HEK293 (cell line): ENCODE results near the gene ASF1A.

Experiments used
- CTCF ChIA-PET: fragments of 350-600 bp; formaldehyde crosslinking; extraction: SDS; loops from one replicate; lab custom pipeline; 2021; ENCODE audit warnings: antibody characterized with exemption; lab: Yijun Ruan, JAX
- POLR2A ChIA-PET: fragments of 300-600 bp; formaldehyde crosslinking; extraction: SDS; loops from one replicate; lab custom pipeline; 2020; ENCODE audit warnings: antibody characterized with exemption, inconsistent platforms; lab: Yijun Ruan, JAX
- H3K27ac ChIP-seq: fragments of 200-500 bp; sonication (Bioruptor generic); 2 replicates; pipeline ENCODE4 v1.5.1; 2014; ENCODE audit warnings: low read depth, low read length, control low read depth, inconsistent platforms; ENCODE audit errors: extremely low read depth
- H3K36me3 ChIP-seq, 2 experiments: fragments of 200-500 bp in 1 of 2; sonication (Bioruptor generic) in 1 of 2; 1 replicate in 1 of 2; 2 replicates in 1 of 2; pipeline ENCODE4 v1.5.1; 2014 to 2017; ENCODE audit warnings: inconsistent platforms in 2 of 2, low read length in 2 of 2; ENCODE audit not compliant: control insufficient read depth in 2 of 2, insufficient read depth in 1 of 2
- H3K4me1 ChIP-seq: fragments of 200-500 bp; sonication (Bioruptor generic); 2 replicates; pipeline ENCODE4 v1.5.1; 2014; ENCODE audit warnings: mild to moderate bottlenecking, low read length, inconsistent platforms; ENCODE audit not compliant: control insufficient read depth, insufficient read depth
- H3K4me3 ChIP-seq: 2 replicates; pipeline ENCODE4 v1.5.1; 2011; ENCODE audit warnings: low read depth, mild to moderate bottlenecking, control low read depth, low read length, moderate library complexity
- H3K9me3 ChIP-seq: fragments of 200-500 bp; sonication (Bioruptor generic); 2 replicates; pipeline ENCODE4 v1.5.1; 2014; ENCODE audit warnings: low read depth, low read length, inconsistent platforms; ENCODE audit not compliant: control insufficient read depth, insufficient read depth
- KLF9 ChIP-seq: fragments of 450-650 bp; formaldehyde crosslinking; IDR thresholded peaks from 2 replicates; pipeline ENCODE4 v1.5.1; 2016; ENCODE audit warnings: missing biosample characterization, missing genetic modification characterization, low read depth
- SP7 ChIP-seq: fragments of 450-650 bp; formaldehyde crosslinking; IDR thresholded peaks from 2 replicates; pipeline ENCODE4 v1.5.1; 2016; ENCODE audit warnings: missing biosample characterization, missing genetic modification characterization
- ZBTB1 ChIP-seq: fragments of 450-650 bp; formaldehyde crosslinking; IDR thresholded peaks from 2 replicates; pipeline ENCODE4 v1.5.1; 2016; ENCODE audit warnings: missing biosample characterization, missing genetic modification characterization
- ZNF2 ChIP-seq: fragments of 450-650 bp; formaldehyde crosslinking; IDR thresholded peaks from 2 replicates; pipeline ENCODE4 v1.5.1; 2016; ENCODE audit warnings: missing biosample characterization, missing genetic modification characterization
- ZNF211 ChIP-seq: fragments of 450-650 bp; formaldehyde crosslinking; IDR thresholded peaks from 2 replicates; pipeline ENCODE4 v1.5.1; 2016; ENCODE audit warnings: low read depth, missing biosample characterization, missing genetic modification characterization
- ZNF23 ChIP-seq: fragments of 450-650 bp; formaldehyde crosslinking; IDR thresholded peaks from 2 replicates; pipeline ENCODE4 v1.5.1; 2016; ENCODE audit warnings: missing biosample characterization, missing genetic modification characterization, borderline replicate concordance
- ZNF423 ChIP-seq: fragments of 450-650 bp; formaldehyde crosslinking; IDR thresholded peaks from 2 replicates; pipeline ENCODE4 v1.5.1; 2016; ENCODE audit warnings: missing biosample characterization, missing genetic modification characterization
- ZNF510 ChIP-seq: fragments of 450-650 bp; formaldehyde crosslinking; IDR thresholded peaks from 2 replicates; pipeline ENCODE4 v1.5.1; 2018; ENCODE audit warnings: mild to moderate bottlenecking, missing genetic modification characterization, missing biosample characterization; ENCODE audit not compliant: insufficient replicate concordance
- ZNF585B ChIP-seq: fragments of 450-650 bp; formaldehyde crosslinking; IDR thresholded peaks from 2 replicates; pipeline ENCODE4 v1.5.1; 2016; ENCODE audit warnings: missing biosample characterization, missing genetic modification characterization
- ZNF629 ChIP-seq: fragments of 450-650 bp; formaldehyde crosslinking; IDR thresholded peaks from 2 replicates; pipeline ENCODE4 v1.5.1; 2017; ENCODE audit warnings: missing biosample characterization, missing genetic modification characterization
- TF ChIP-seq, protein P1 (sequence below): fragments of 450-650 bp; formaldehyde crosslinking; IDR thresholded peaks from 2 replicates; pipeline ENCODE4 v1.5.1; 2016; ENCODE audit warnings: missing biosample characterization, missing genetic modification characterization
- TF ChIP-seq, protein P2 (sequence below): fragments of 450-650 bp; formaldehyde crosslinking; optimal IDR thresholded peaks from 2 replicates; pipeline ENCODE3; 2016; ENCODE audit warnings: missing biosample characterization, mild to moderate bottlenecking, missing genetic modification characterization

The ASF1A gene

DNA sequence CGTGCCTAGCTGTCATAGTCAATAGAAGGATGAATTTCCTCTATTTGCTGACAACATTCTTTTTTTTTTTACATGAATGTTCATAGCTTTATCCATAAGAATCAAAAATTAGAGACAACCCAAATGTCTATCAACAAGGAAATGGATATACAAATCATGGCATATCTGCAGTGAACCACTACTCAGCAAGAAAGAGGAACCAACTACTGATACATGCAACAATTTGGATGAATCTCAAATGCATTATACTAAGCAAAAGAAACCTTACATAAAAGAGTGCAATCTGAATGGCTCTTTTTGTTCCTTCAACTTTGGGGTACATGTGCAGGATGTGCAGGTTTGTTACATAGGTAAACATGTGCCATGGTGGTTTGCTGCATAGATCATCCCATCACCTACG lies 58.7 kb downstream of the ASF1A start:
- no peak for TF ChIP-seq ZNF211 (tag by site-specific recombination)
- no peaks in the 10 kb centered on the region for H3K4me1 ChIP-seq
- H3K4me3 ChIP-seq = no peak overlapping the region
- H3K27ac ChIP-seq = no peak overlapping the region
- H3K36me3 ChIP-seq = peaks cover 7 to 8% of the 10 kb centered on the region in 2 experiments; a peak in 2 of 3 replicates
- ChIA-PET CTCF (interaction anchor here (0.6 to 1.5 kb wide), 2 partner anchors 10 to 20 kb away, joined by 3 to 9 read pairs; no protein-coding TSS in a partner anchor), POLR2A (no interaction called here)
- no peaks in the 10 kb centered on the region for H3K9me3 ChIP-seq

DNA sequence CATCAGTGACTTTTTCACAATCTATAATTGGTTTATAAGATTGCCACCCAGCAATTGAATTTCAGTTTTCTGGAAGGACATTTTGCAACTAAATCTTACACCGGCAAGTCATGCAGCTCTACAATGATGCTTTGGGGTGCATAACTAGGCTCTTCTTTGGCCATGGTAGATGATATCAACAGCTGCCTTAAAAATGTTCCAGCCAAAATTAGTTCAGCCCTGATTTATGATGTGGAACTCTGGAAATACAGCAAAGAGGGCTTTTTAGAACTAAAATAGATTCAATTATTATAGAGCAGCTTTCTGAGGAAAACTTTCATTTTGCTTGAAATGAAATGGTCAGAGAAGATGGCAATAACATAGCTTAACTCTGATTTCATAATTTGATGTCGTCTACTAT lies 59.4 kb downstream of the ASF1A start:
- no peak overlapping the region for H3K4me3 ChIP-seq
- H3K36me3 ChIP-seq = peaks cover 7 to 8% of the 10 kb centered on the region in 2 experiments; a peak in 2 of 3 replicates
- POLR2A ChIA-PET = no interaction called here
- no peaks in the 10 kb centered on the region for H3K4me1 ChIP-seq
- no peak overlapping the region for H3K27ac ChIP-seq
- TF ChIP-seq ZNF629 (tag by site-specific recombination) (no peak), ZNF585B (tag by site-specific recombination) (no peak), ZBTB1 (no peak), ZNF423 (tag by site-specific recombination) (no peak), ZNF23 (tag by site-specific recombination) (no peak), SP7 (tag by site-specific recombination) (no peak), KLF9 (no peak), ZNF510 (tag by site-specific recombination) (no peak), ZNF2 (no peak)
- TF ChIP-seq, protein P1, sequence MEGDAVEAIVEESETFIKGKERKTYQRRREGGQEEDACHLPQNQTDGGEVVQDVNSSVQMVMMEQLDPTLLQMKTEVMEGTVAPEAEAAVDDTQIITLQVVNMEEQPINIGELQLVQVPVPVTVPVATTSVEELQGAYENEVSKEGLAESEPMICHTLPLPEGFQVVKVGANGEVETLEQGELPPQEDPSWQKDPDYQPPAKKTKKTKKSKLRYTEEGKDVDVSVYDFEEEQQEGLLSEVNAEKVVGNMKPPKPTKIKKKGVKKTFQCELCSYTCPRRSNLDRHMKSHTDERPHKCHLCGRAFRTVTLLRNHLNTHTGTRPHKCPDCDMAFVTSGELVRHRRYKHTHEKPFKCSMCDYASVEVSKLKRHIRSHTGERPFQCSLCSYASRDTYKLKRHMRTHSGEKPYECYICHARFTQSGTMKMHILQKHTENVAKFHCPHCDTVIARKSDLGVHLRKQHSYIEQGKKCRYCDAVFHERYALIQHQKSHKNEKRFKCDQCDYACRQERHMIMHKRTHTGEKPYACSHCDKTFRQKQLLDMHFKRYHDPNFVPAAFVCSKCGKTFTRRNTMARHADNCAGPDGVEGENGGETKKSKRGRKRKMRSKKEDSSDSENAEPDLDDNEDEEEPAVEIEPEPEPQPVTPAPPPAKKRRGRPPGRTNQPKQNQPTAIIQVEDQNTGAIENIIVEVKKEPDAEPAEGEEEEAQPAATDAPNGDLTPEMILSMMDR (tag by site-specific recombination) = no peak
- TF ChIP-seq, protein P2, sequence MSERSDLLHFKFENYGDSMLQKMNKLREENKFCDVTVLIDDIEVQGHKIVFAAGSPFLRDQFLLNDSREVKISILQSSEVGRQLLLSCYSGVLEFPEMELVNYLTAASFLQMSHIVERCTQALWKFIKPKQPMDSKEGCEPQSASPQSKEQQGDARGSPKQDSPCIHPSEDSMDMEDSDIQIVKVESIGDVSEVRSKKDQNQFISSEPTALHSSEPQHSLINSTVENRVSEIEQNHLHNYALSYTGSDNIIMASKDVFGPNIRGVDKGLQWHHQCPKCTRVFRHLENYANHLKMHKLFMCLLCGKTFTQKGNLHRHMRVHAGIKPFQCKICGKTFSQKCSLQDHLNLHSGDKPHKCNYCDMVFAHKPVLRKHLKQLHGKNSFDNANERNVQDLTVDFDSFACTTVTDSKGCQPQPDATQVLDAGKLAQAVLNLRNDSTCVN = no peak
- H3K9me3 ChIP-seq = no peaks in the 10 kb centered on the region
- CTCF ChIA-PET = interaction anchor here (0.6 to 1.5 kb wide), 4 partner anchors 10 to 157 kb away, joined by 3 to 9 read pairs (median 4); no protein-coding TSS in a partner anchor
